A549 (cell line): ENCODE data around the gene LHX1. TPM values are rescaled to one million over a fixed set of nuclear protein-coding genes. Genes with fewer than 3 reads are reported as not detected.

Experiments used
- ATAC-seq, 2 experiments: fragments of 200-7000 bp in 1 of 2; fragments of >200 bp in 1 of 2; cut with Nextera tagmentation in 1 of 2; cut with Tn5 transposase in 1 of 2; 3 replicates each; pipeline versions ENCODE4 v1.8.0 to v1.9.1; 2018 to 2020; ENCODE audit warnings: mild to moderate bottlenecking in 1 of 2, moderate library complexity in 1 of 2
- CTCF ChIA-PET: fragments of 300-600 bp; sonication (Branson Sonifier 250); formaldehyde crosslinking; extraction: SDS; loops from one replicate; lab custom pipeline; 2021; ENCODE audit warnings: antibody characterized with exemption, inconsistent platforms; lab: Yijun Ruan, JAX
- POLR2A ChIA-PET: fragments of 350-600 bp; formaldehyde crosslinking; extraction: SDS; loops from one replicate; lab custom pipeline; 2021; ENCODE audit warnings: antibody characterized with exemption, inconsistent platforms; lab: Yijun Ruan, JAX
- DNase-seq, 2 experiments: peaks; one replicate each; pipeline versions ENCODE4 v3.0.0 to v3.0.0-alpha.2; 2011 to 2016; ENCODE audit warnings: low read depth in 1 of 2, low spot score in 1 of 2
- FAIRE-seq: peaks from 2 replicates; lab custom pipeline; 2011; peaks lifted over from hg19 to GRCh38; lab: Jason Lieb, UNC
- H3K27ac ChIP-seq, 2 experiments: fragments of >200 bp; sonication (Bioruptor Twin); formaldehyde crosslinking; 3 replicates each; pipeline ENCODE4 v1.5.1; 2016 to 2017
- H3K4me1 ChIP-seq: fragments of >200 bp; sonication (Bioruptor Twin); formaldehyde crosslinking; 3 replicates; pipeline ENCODE4 v1.6.1; 2016
- H3K4me2 ChIP-seq: fragments of >200 bp; sonication (Bioruptor Twin); formaldehyde crosslinking; 3 replicates; pipeline ENCODE4 v1.6.1; 2016
- H3K4me3 ChIP-seq: fragments of >200 bp; sonication (Bioruptor Twin); formaldehyde crosslinking; 3 replicates; pipeline ENCODE4 v1.5.1; 2016
- H3K9me3 ChIP-seq: fragments of >200 bp; sonication (Bioruptor Twin); formaldehyde crosslinking; 3 replicates; pipeline ENCODE4 v1.6.1; 2016
- ATOH8 ChIP-seq: fragments of 250-450 bp; sonication (Bioruptor Pico); IDR thresholded peaks from 2 replicates; pipeline ENCODE4 v1.5.0; 2020; ENCODE audit warnings: low read depth, mild to moderate bottlenecking, moderate library complexity
- BHLHE40 ChIP-seq: IDR thresholded peaks from 2 replicates; pipeline ENCODE4 v1.6.1; 2012; ENCODE audit warnings: low read depth, low read length, inconsistent platforms
- CBX2 ChIP-seq: fragments of 200-600 bp; sonication (generic); IDR thresholded peaks from 2 replicates; pipeline ENCODE4 v1.6.1; 2016; ENCODE audit warnings: low read depth, mild to moderate bottlenecking, borderline replicate concordance
- CBX8 ChIP-seq: fragments of 200-600 bp; sonication (generic); IDR thresholded peaks from 2 replicates; pipeline ENCODE4 v1.6.1; 2016
- CEBPB ChIP-seq, 2 experiments: fragments of >200 bp in 1 of 2; sonication (Bioruptor Twin) in 1 of 2; formaldehyde crosslinking in 1 of 2; IDR thresholded peaks; 2 replicates each; pipeline ENCODE4 v1.6.1; 2012 to 2016
- CHD4 ChIP-seq: fragments of 200-600 bp; sonication (generic); IDR thresholded peaks from 2 replicates; pipeline ENCODE4 v1.6.1; 2016; ENCODE audit warnings: antibody characterized with exemption, mild to moderate bottlenecking, borderline replicate concordance
- EHF ChIP-seq: fragments of 250-450 bp; sonication (Bioruptor Pico); IDR thresholded peaks from 2 replicates; pipeline ENCODE4 v1.5.0; 2020; ENCODE audit warnings: mild to moderate bottlenecking
- ELK1 ChIP-seq: fragments of 150-350 bp; IDR thresholded peaks from 2 replicates; pipeline ENCODE4 v1.6.1; 2014; ENCODE audit warnings: low read depth, mild to moderate bottlenecking, low read length
- EP300 ChIP-seq, 2 experiments: fragments of >200 bp; sonication (Bioruptor Twin); formaldehyde crosslinking; IDR thresholded peaks; 2 replicates in 1 of 2; 3 replicates in 1 of 2; pipeline ENCODE4 v1.6.1; 2016 to 2017
- ESRRA ChIP-seq: fragments of 150-350 bp; IDR thresholded peaks from 2 replicates; pipeline ENCODE4 v1.6.1; 2014; ENCODE audit warnings: mild to moderate bottlenecking, low read length, borderline replicate concordance
- GATA3 ChIP-seq: IDR thresholded peaks from 2 replicates; pipeline ENCODE4 v1.6.1; 2012; ENCODE audit warnings: borderline replicate concordance
- HES2 ChIP-seq: fragments of >200 bp; sonication (Bioruptor Twin); formaldehyde crosslinking; IDR thresholded peaks from 2 replicates; pipeline ENCODE4 v1.6.1; 2016
- JUN ChIP-seq, 2 experiments: fragments of >200 bp; sonication (Bioruptor Twin); formaldehyde crosslinking; IDR thresholded peaks; 2 replicates in 1 of 2; 3 replicates in 1 of 2; pipeline ENCODE4 v1.6.1; 2016 to 2017
- KDM1A ChIP-seq: fragments of 200-600 bp; sonication (generic); IDR thresholded peaks from 2 replicates; pipeline ENCODE4 v1.6.1; 2016; ENCODE audit warnings: low read depth, mild to moderate bottlenecking
- KDM5A ChIP-seq: fragments of 200-600 bp; sonication (generic); IDR thresholded peaks from 2 replicates; pipeline ENCODE4 v1.6.1; 2016; ENCODE audit warnings: antibody characterized with exemption, mild to moderate bottlenecking
- MAFK ChIP-seq: fragments of 450-650 bp; IDR thresholded peaks from 2 replicates; pipeline ENCODE4 v1.6.1; 2014; ENCODE audit not compliant: partially characterized antibody
- MAZ ChIP-seq: fragments of 150-350 bp; IDR thresholded peaks from 2 replicates; pipeline ENCODE4 v1.6.1; 2014; ENCODE audit warnings: antibody characterized with exemption, low read depth, low read length, borderline replicate concordance
- MYC ChIP-seq: IDR thresholded peaks from 2 replicates; pipeline ENCODE4 v1.6.1; 2012; ENCODE audit warnings: mild to moderate bottlenecking, inconsistent platforms, low read length, improper control_type of control experiment, borderline replicate concordance
- NFE2L2 ChIP-seq: fragments of 150-350 bp; conservative IDR thresholded peaks from 2 replicates; pipeline ENCODE4 v1.6.1; 2014; ENCODE audit warnings: low read length
- NPAS2 ChIP-seq: fragments of 250-450 bp; sonication (Bioruptor Pico); IDR thresholded peaks from 2 replicates; pipeline ENCODE4 v1.8.0; 2022; ENCODE audit warnings: mild to moderate bottlenecking, moderate library complexity, borderline replicate concordance
- RFX5 ChIP-seq: fragments of 450-650 bp; IDR thresholded peaks from 2 replicates; pipeline ENCODE4 v1.7.1; 2014; ENCODE audit warnings: antibody characterized with exemption, mild to moderate bottlenecking, moderate library complexity
- SMC3 ChIP-seq: fragments of >200 bp; sonication (Bioruptor Twin); formaldehyde crosslinking; IDR thresholded peaks from 3 replicates; pipeline ENCODE4 v1.6.1; 2018; ENCODE audit warnings: inconsistent platforms
- TP53 ChIP-seq: fragments of 250-450 bp; sonication (Bioruptor Pico); IDR thresholded peaks from 2 replicates; pipeline ENCODE4 v1.5.0; 2021; ENCODE audit warnings: mild to moderate bottlenecking, moderate library complexity
- USF2 ChIP-seq: fragments of 450-650 bp; IDR thresholded peaks from 2 replicates; pipeline ENCODE4 v1.6.1; 2014; ENCODE audit warnings: antibody characterized with exemption
- ZC3H11A ChIP-seq: fragments of 450-650 bp; IDR thresholded peaks from 2 replicates; pipeline ENCODE4 v1.6.1; 2014; ENCODE audit warnings: antibody characterized with exemption, mild to moderate bottlenecking
- ZNF302 ChIP-seq: fragments of 250-450 bp; sonication (Bioruptor Pico); IDR thresholded peaks from 2 replicates; pipeline ENCODE4 v1.9.0; 2021; ENCODE audit warnings: inconsistent platforms, mild to moderate bottlenecking, moderate library complexity
- WGBS: methylation state at CpG from one replicate; pipeline ENCODE4 v1.1.6; 2017; ENCODE audit errors: missing lambda C conversion rate; 5-methylcytosine and 5-hydroxymethylcytosine counted together
- polyA plus RNA-seq, 4 experiments: library from polyadenylated mRNA; depleted of rRNA in 3 of 4; stranded (reverse); fragments of >200 nt; fragmentation: RNase III in 1 of 4; extraction: RNeasy Plus Mini Kit Qiagen cat#74134 plus additional on column Dnase treatment in 1 of 4; gene quantifications; 2 replicates in 3 of 4; 3 replicates in 1 of 4; pipeline ENCODE4 v1.2.3, GENCODE V29; 2011 to 2017
- TF ChIP-seq, protein P1 (sequence below): IDR thresholded peaks from 2 replicates; pipeline ENCODE4 v1.6.1; 2012
- TF ChIP-seq, protein P2 (sequence below): fragments of >200 bp; sonication (Bioruptor Twin); formaldehyde crosslinking; IDR thresholded peaks from 3 replicates; pipeline ENCODE4 v1.5.1; 2016

Gene LHX1
- polyA plus RNA-seq, 2 of the 4 experiments (the other 2 are of a cell fraction), result 0.53 to 2.2 TPM

DNA sequence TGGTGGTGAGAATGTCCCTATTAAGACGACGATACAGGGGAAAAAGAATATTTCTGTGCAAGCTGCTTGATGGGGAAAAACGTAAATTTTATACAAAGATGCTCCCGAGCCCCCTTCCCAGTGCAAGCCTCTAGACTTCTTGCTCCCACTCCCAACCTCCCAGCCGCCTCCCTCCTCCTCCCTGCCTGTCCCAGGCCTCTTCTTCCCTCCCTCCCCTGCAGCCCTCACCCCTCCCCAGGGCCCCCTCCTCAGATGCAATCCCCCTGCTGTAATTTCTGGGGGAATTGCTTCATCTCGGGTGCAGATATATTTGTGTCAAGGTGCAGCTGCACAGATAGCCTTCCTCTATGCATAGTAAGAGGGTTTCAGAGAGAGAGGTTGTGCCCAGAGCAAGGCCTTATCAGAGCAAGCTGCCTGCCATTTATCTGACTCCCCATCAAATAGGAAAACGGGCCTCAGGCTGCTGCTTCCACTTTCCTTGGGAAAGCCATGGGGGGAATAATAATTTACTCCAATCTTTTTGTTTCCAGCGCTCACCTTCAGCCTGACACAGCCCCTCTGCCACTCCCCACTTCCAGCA, 47.4 kb upstream of the LHX1 start:
- Histone ChIP-seq H3K27ac (no peak overlapping the region), H3K4me1 (peaks cover 9% of the 10 kb centered on the region), H3K4me2 (no peak overlapping the region), H3K9me3 (no peaks in the 10 kb centered on the region), H3K4me3 (no peak overlapping the region)
- FAIRE-seq (no peak), DNase-seq (no peak), ATAC-seq (no peak)
- TF ChIP-seq CBX8, result no peak
- TF ChIP-seq RFX5, result no peak
- TF ChIP-seq KDM1A, result no peak
- TF ChIP-seq ELK1, result no peak
- TF ChIP-seq, protein P1, sequence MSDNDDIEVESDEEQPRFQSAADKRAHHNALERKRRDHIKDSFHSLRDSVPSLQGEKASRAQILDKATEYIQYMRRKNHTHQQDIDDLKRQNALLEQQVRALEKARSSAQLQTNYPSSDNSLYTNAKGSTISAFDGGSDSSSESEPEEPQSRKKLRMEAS, result no peak
- no peak for TF ChIP-seq BHLHE40
- no peak for TF ChIP-seq JUN (IDR thresholded peaks at IDR 0.05)
- TF ChIP-seq USF2, result no peak
- no peak for TF ChIP-seq EP300 (IDR thresholded peaks at IDR 0.05)
- no peak for TF ChIP-seq SMC3
- no peak for TF ChIP-seq NFE2L2
- no peak for TF ChIP-seq MYC
- no peak for TF ChIP-seq TP53
- TF ChIP-seq MAFK, result no peak
- no peak for TF ChIP-seq CHD4
- TF ChIP-seq GATA3, result no peak
- CTCF ChIA-PET, result no interaction called here
- 46% methylated on average over 8 of the region's 8 CpGs for WGBS
- POLR2A ChIA-PET, result no interaction called here

- CTCF ChIA-PET, result no interaction called here
- DNase-seq (no peak), ATAC-seq (no peak), FAIRE-seq (no peak)
- 70% methylated on average over 13 of the region's 13 CpGs for WGBS
- Histone ChIP-seq H3K4me1 (peaks cover 9% of the 10 kb centered on the region), H3K4me2 (no peak overlapping the region), H3K9me3 (no peaks in the 10 kb centered on the region), H3K27ac (no peak overlapping the region), H3K4me3 (no peak overlapping the region)
- POLR2A ChIA-PET, result no interaction called here
- TF ChIP-seq MYC (no peak), MAFK (no peak), NPAS2 (no peak), EP300 (IDR thresholded peaks at IDR 0.05) (no peak), KDM5A (no peak), CHD4 (no peak), USF2 (no peak), ESRRA (no peak), BHLHE40 (no peak), MAZ (no peak), ZNF302 (CRISPR knock-in tag) (no peak), CBX8 (no peak), ATOH8 (CRISPR knock-in tag) (no peak), ZC3H11A (no peak), EHF (CRISPR knock-in tag) (no peak), KDM1A (no peak), CEBPB (IDR thresholded peaks at IDR 0.05) (no peak), HES2 (no peak), CBX2 (no peak)
- TF ChIP-seq, protein P2, sequence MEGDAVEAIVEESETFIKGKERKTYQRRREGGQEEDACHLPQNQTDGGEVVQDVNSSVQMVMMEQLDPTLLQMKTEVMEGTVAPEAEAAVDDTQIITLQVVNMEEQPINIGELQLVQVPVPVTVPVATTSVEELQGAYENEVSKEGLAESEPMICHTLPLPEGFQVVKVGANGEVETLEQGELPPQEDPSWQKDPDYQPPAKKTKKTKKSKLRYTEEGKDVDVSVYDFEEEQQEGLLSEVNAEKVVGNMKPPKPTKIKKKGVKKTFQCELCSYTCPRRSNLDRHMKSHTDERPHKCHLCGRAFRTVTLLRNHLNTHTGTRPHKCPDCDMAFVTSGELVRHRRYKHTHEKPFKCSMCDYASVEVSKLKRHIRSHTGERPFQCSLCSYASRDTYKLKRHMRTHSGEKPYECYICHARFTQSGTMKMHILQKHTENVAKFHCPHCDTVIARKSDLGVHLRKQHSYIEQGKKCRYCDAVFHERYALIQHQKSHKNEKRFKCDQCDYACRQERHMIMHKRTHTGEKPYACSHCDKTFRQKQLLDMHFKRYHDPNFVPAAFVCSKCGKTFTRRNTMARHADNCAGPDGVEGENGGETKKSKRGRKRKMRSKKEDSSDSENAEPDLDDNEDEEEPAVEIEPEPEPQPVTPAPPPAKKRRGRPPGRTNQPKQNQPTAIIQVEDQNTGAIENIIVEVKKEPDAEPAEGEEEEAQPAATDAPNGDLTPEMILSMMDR, result no peak
Measured at GRCh38 chr17:36890398-36891168, 46.7 kb upstream of the LHX1 start.
